MM.1S (cell line): ENCODE data around the gene ATG2B.

ENCODE experiments used
- EZH2phosphoT487 ChIP-seq: fragments of 300-600 bp; sonication (generic); IDR thresholded peaks from 2 replicates; pipeline ENCODE4 v1.6.1; 2018; ENCODE audit warnings: antibody characterized with exemption, low read length
- TF ChIP-seq, protein P1 (sequence below): fragments of 300-600 bp; sonication (generic); IDR thresholded peaks from 2 replicates; pipeline ENCODE4 v1.5.1; 2016; ENCODE audit warnings: antibody characterized with exemption, low read length, mixed read lengths

DNA sequence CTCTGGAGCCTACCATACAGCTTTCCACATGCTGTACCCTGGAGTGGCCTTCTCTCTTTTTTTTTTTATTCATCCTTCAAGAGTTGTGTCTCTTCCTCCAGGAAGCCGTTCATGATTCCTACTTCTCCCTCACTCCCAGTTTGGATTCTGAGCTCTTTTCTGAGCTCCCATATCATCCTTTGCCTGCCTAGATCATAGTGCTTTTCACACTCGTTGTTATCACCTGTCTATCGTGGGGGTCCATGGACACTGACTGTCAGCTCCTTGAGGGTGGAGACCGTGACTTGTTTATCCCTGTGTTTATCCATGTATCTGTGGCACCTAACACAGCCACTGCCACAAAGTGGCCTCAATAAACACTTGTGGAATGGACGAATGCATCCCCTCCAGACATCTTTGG, 35.8 kb upstream of the ATG2B start:
- TF ChIP-seq, protein P1, sequence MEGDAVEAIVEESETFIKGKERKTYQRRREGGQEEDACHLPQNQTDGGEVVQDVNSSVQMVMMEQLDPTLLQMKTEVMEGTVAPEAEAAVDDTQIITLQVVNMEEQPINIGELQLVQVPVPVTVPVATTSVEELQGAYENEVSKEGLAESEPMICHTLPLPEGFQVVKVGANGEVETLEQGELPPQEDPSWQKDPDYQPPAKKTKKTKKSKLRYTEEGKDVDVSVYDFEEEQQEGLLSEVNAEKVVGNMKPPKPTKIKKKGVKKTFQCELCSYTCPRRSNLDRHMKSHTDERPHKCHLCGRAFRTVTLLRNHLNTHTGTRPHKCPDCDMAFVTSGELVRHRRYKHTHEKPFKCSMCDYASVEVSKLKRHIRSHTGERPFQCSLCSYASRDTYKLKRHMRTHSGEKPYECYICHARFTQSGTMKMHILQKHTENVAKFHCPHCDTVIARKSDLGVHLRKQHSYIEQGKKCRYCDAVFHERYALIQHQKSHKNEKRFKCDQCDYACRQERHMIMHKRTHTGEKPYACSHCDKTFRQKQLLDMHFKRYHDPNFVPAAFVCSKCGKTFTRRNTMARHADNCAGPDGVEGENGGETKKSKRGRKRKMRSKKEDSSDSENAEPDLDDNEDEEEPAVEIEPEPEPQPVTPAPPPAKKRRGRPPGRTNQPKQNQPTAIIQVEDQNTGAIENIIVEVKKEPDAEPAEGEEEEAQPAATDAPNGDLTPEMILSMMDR = no peak
- no peak for TF ChIP-seq EZH2phosphoT487
